Measurements from ENCODE around the gene CTDSPL2. TPM values are rescaled to one million over a fixed set of nuclear protein-coding genes. Genes with fewer than 3 reads are reported as not detected.
"Not testable (repeated sequence)": the region's sequence is repeated elsewhere in the genome, so short reads cannot be mapped to it uniquely, and the experiment has no call there.

CTDSPL2 gene
- total RNA-seq, 1 donor from 2014 or later, result 41.6 TPM

DNA sequence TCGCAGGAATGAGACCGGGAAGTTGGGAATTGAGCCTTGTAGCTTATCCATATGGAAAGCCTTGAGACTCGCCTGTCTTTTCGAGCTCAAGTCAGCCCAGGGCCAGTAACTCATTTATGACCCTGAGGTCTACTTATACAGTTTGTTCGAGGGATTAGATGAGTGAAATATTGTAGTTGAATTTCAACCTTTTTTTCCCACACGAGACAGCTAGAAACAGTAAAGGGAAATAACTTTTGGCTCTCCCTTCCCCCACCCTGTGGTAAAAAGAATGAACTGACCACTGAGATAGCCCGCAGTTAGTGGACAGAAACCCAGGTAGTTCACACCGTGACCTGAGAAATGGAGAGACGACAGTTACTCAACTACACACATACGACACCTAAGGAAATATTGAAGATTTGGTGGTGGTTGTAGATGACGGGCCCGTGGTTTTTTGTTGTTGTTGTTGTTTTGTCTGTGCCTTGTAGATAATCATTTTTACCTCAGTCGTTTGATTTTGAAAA is 110.4 kb downstream of the CTDSPL2 start:
- Histone ChIP-seq H3K27me3 (ENCODE audit: control insufficient read depth, insufficient read depth, low read length) (no peaks in the 10 kb centered on the region), H3K36me3 (ENCODE audit: control insufficient read depth, insufficient read depth, low read length) (no peaks in the 10 kb centered on the region), H3K4me3 (ENCODE audit: low read depth, low read length) (peak overlapping the region; percentile 80)
- TF ChIP-seq, protein P1, sequence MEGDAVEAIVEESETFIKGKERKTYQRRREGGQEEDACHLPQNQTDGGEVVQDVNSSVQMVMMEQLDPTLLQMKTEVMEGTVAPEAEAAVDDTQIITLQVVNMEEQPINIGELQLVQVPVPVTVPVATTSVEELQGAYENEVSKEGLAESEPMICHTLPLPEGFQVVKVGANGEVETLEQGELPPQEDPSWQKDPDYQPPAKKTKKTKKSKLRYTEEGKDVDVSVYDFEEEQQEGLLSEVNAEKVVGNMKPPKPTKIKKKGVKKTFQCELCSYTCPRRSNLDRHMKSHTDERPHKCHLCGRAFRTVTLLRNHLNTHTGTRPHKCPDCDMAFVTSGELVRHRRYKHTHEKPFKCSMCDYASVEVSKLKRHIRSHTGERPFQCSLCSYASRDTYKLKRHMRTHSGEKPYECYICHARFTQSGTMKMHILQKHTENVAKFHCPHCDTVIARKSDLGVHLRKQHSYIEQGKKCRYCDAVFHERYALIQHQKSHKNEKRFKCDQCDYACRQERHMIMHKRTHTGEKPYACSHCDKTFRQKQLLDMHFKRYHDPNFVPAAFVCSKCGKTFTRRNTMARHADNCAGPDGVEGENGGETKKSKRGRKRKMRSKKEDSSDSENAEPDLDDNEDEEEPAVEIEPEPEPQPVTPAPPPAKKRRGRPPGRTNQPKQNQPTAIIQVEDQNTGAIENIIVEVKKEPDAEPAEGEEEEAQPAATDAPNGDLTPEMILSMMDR (IDR thresholded peaks at IDR 0.05; ENCODE audit: insufficient read depth, low read length, poor library complexity, severe bottlenecking), result no peak
- DNase-seq (ENCODE audit: low read depth), result no peak

DNA sequence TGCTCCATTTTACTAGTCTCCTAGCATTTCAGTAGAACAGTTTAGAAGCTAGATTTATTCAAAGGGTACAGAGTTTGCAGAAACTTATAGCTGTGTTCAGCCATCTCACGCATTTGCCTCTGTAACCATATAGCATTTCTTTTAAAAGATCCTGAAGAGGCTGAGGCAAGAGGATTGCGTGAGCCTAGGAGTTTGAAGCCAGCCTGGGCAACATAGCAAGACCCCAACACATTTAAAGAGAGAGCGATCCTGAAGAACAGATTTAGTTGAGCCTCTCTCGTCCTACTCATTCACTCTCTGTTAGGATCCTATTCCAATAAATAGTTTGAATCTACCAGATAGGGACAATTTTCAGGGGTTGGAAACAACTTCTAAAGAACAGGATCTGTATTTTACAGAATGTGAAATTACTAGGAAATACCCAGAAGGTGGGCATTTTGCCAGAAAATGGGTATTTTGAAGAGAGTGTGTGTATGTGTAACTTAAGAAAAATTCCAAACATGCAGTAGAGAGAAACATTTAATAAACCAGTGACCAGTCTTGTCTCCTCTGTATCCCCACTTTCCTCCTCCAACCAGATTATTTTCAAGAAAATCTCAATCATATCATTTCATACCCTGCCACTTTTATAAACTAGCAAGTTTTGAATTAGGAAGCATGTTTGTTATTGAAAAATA is 114.0 kb downstream of the CTDSPL2 start:
- Histone ChIP-seq H3K4me3 (ENCODE audit: low read depth, low read length) (no peak overlapping the region), H3K27me3 (ENCODE audit: control insufficient read depth, insufficient read depth, low read length) (no peaks in the 10 kb centered on the region), H3K36me3 (ENCODE audit: control insufficient read depth, insufficient read depth, low read length) (no peaks in the 10 kb centered on the region)
- DNase-seq (ENCODE audit: low read depth), result no peak
- TF ChIP-seq, protein P1 (IDR thresholded peaks at IDR 0.05; ENCODE audit: insufficient read depth, low read length, poor library complexity, severe bottlenecking), result no peak

DNA sequence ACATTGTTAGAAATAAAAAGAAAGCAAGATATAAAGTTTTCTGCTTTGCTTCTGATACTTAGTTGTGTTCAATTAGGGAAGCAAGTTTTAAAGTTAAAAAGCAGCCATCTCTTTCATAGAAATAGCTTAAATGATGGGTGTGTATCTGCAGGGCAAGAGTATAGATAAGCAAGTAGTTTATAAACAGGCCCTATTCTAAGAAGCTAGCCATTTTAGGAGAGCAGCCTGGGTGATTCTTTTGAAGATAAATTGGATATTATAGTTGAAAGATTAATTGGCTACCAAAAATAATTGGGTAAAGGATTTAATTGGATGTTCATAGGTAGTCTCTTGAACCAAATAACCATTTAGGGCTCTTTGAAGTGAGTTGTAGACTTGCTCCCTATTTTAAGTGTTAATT is 115.2 kb downstream of the CTDSPL2 start:
- H3K36me3 ChIP-seq (ENCODE audit: control insufficient read depth, insufficient read depth, low read length), result no peaks in the 10 kb centered on the region
- TF ChIP-seq, protein P1 (IDR thresholded peaks at IDR 0.05; ENCODE audit: insufficient read depth, low read length, poor library complexity, severe bottlenecking), result no peak

GRCh38 chr15:44544745-44545144 is 117.3 kb downstream of the CTDSPL2 start:
- not testable (repeated sequence) for DNase-seq (ENCODE audit: low read depth); H3K36me3 ChIP-seq (ENCODE audit: control insufficient read depth, insufficient read depth, low read length); H3K4me3 ChIP-seq (ENCODE audit: low read depth, low read length)

More for the DNA sequence above, 115.2 kb downstream of the CTDSPL2 start:
- Histone ChIP-seq H3K27me3 (ENCODE audit: control insufficient read depth, insufficient read depth, low read length) (no peaks in the 10 kb centered on the region), H3K4me3 (ENCODE audit: low read depth, low read length) (no peak overlapping the region)
- DNase-seq (ENCODE audit: low read depth), result no peak

GRCh38 chr15:44545913-44546802 is 118.7 kb downstream of the CTDSPL2 start:
- no peaks in the 10 kb centered on the region for H3K27me3 ChIP-seq (ENCODE audit: control insufficient read depth, insufficient read depth, low read length)
- DNase-seq (ENCODE audit: low read depth), result no peak
- no peak overlapping the region for H3K4me3 ChIP-seq (ENCODE audit: low read depth, low read length)
- H3K36me3 ChIP-seq (ENCODE audit: control insufficient read depth, insufficient read depth, low read length), result no peaks in the 10 kb centered on the region
- TF ChIP-seq, protein P1 (IDR thresholded peaks at IDR 0.05; ENCODE audit: insufficient read depth, low read length, poor library complexity, severe bottlenecking), result peak; percentile 53

More at GRCh38 chr15:44544745-44545144, 117.3 kb downstream of the CTDSPL2 start:
- H3K27me3 ChIP-seq (ENCODE audit: control insufficient read depth, insufficient read depth, low read length), result not testable (repeated sequence)

DNA sequence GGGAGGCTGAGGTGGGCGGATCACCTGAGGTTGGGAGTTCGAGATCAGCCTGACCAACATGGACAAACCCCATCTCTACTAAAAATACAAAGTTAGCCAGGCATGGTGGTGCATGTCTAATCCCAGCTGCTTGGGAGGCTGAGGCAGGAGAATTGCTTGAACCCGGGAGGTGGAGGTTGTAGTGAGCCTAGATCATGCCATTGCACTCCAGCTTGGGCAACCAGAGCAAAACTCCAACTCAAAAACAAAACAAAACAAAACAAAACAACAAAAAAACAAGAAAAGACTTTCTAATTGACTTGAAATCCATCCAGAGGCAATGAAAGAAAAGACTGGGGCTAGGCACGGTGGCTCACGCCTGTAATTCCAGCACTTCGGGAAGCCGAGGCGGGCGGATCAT is 121.7 kb downstream of the CTDSPL2 start:
- not testable (repeated sequence) for DNase-seq (ENCODE audit: low read depth); H3K27me3 ChIP-seq (ENCODE audit: control insufficient read depth, insufficient read depth, low read length); H3K36me3 ChIP-seq (ENCODE audit: control insufficient read depth, insufficient read depth, low read length); H3K4me3 ChIP-seq (ENCODE audit: low read depth, low read length)

All from kidney epithelial cell (primary cell).